Natural killer cell treated with Interleukin-12 subunit alpha and Interleukin-12 subunit beta and Interleukin-15 and Interleukin-18, amount 100 ng/mL, for 72 hours (primary cell): ENCODE data around the gene SLC39A3. TPM values are rescaled to one million over a fixed set of nuclear protein-coding genes. Genes with fewer than 3 reads are reported as not detected.
A peak's percentile ranks its signal among the peaks of the same experiment; 100 is the strongest.

ENCODE experiments used
- ATAC-seq, 2 donors: fragments of 150-1000 bp; cut with Tn5 transposase in 1 of 2; sonication (Bioruptor Pico), chemical (Tn5 transposase) in 1 of 2; 2 replicates each; pipeline ENCODE4 v1.10.0; 2021
- DNase-seq: peaks from one replicate; pipeline ENCODE4 v3.0.0; 2022; ENCODE audit warnings: low spot score
- H3K27ac Mint-ChIP-seq, 2 donors: 1 replicate in 1 of 2; 2 replicates in 1 of 2; pipeline ENCODE4 v1.8.0; 2022; ENCODE audit warnings: mixed read lengths in 2 of 2, mild to moderate bottlenecking in 1 of 2, moderate library complexity in 1 of 2
- H3K27me3 Mint-ChIP-seq, 2 donors: 1 replicate in 1 of 2; 2 replicates in 1 of 2; pipeline ENCODE4 v1.8.0; 2022; ENCODE audit warnings: mixed read lengths in 2 of 2
- H3K36me3 Mint-ChIP-seq: one replicate; pipeline ENCODE4 v1.8.0; 2022; ENCODE audit warnings: mixed read lengths
- H3K4me1 Mint-ChIP-seq, 2 donors: 1 replicate in 1 of 2; 2 replicates in 1 of 2; pipeline ENCODE4 v1.8.0; 2022; ENCODE audit warnings: low read depth in 2 of 2, mixed read lengths in 2 of 2, mild to moderate bottlenecking in 1 of 2
- H3K4me3 Mint-ChIP-seq: one replicate; pipeline ENCODE4 v1.8.0; 2022; ENCODE audit warnings: mixed read lengths
- H3K9me3 Mint-ChIP-seq: 2 replicates; pipeline ENCODE4 v1.8.0; 2022; ENCODE audit warnings: mixed read lengths
- total RNA-seq, 2 donors: library from RNA; stranded (reverse); gene quantifications; one replicate each; pipeline ENCODE4 v1.2.3, GENCODE V29; 2022

Gene SLC39A3
- total RNA-seq, 2 donors from 2014 or later: 30.5 to 91.6 TPM

DNA sequence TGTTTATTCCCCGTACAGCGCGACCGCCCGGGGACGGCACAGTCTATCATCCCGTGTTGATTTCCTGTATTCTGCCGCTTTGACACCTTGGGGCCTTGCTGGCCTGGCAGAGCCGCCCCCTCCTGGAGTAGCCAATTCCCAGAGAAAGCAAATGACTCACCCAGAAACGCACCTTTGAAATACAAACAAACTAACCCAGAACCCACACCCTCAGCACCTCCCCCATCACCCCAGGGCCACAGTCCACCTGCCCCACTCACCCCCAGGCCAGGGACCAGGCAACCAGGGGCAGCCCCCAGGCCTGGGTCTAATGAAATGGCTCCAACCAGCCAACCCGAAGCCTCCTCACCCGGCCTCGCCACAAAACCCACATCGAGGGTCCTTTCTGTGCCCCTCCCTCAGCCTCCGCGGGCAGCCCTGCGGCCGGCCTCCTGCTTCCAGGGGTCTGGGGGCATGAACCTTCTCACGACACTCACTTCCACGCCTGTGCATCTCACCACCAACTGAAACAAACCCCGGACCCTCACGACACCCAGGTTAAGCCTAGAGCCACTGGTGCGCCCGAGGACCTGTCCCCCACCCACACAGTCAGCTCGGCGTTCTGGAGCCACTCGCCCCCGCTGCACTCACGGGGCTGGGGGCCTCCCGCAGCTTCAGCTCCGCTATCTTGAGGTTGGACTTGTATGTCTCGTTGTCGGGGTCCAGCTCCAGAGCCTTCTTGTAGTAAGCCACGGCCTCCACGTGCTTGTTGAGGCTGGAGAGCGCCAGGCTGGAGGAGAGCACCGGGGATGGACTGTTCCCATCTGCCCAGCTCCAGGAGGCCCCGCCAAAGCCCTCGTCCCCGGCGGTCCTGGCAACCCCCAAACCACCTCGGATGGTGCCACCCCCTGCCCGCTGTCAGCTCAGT is 22.3 kb upstream of the SLC39A3 start:
- DNase-seq: no peak
- Mint-ChIP-seq H3K27me3 (no peaks in the 10 kb centered on the region), H3K4me1 (no peaks in the 10 kb centered on the region), H3K9me3 (no peaks in the 10 kb centered on the region), H3K4me3 (no peak overlapping the region), H3K36me3 (no peaks in the 10 kb centered on the region), H3K27ac (no peak overlapping the region)
- no peak for ATAC-seq

DNA sequence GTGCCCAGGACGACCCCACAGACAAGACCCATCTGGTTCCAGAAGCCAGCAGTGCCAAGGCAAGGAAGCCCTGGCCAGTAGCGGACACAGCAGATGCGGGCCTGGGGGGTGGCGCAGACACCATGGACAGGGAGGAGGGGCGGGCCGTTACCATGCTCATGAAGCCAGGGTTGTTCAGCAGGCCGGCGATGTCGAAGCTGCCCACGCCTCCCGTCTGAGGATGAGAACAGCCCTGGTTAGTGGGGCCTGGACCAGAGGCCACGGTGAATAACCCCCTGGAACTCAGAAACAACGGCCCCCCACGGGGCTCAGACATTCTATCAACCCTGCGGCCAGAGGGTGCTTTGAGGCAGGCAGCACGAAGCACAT is 21.5 kb upstream of the SLC39A3 start:
- no peaks in the 10 kb centered on the region for H3K36me3 Mint-ChIP-seq
- no peak overlapping the region for H3K4me3 Mint-ChIP-seq
- no peaks in the 10 kb centered on the region for H3K27me3 Mint-ChIP-seq
- DNase-seq: no peak
- ATAC-seq: no peak
- H3K4me1 Mint-ChIP-seq: no peaks in the 10 kb centered on the region
- no peaks in the 10 kb centered on the region for H3K9me3 Mint-ChIP-seq
- H3K27ac Mint-ChIP-seq: no peak overlapping the region

DNA sequence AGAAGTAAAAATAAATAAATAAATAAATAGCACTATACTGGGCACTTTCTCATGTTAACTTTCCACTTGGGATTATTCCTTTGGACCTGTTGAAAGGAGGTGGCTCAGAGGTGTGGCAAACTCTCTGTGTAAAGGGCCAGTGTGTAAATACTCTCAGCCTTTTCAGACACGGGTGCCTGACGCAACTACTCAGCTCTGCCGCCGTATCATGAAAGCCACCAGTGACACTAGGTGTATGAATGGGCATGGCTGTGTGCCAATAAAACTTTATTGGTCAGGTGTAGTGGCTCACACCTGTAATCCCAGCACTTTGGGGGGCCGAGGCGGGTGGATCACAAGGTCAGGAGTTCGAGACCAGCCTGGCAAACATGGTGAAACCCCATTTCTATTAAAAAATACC is 20.1 kb upstream of the SLC39A3 start:
- DNase-seq (no peak), ATAC-seq (no peak)
- Mint-ChIP-seq H3K36me3 (peaks cover 4% of the 10 kb centered on the region), H3K4me1 (no peaks in the 10 kb centered on the region), H3K4me3 (no peak overlapping the region), H3K27me3 (no peaks in the 10 kb centered on the region), H3K9me3 (no peaks in the 10 kb centered on the region), H3K27ac (no peak overlapping the region)

DNA sequence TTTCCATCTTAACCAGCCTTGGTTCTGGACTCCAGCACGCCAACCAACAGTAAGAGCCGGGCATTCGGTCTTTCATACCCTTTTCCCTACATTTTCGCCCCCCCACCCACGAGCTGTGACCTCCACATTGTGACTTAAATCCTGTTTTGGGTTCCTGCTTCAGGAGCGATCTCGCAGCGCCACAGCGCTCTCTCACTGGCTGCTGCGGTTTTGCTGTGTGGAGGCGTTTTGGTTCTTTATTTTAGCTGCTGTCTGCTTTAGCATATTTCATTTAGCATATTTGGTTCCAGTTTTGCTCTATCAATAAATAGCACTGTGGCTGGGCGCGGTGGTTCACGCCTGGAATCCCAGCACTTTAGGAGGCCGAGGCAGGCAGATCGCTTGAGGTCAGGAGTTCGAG is 19.5 kb upstream of the SLC39A3 start:
- Mint-ChIP-seq H3K36me3 (peaks cover 4% of the 10 kb centered on the region), H3K4me3 (no peak overlapping the region), H3K27me3 (no peaks in the 10 kb centered on the region), H3K9me3 (no peaks in the 10 kb centered on the region), H3K4me1 (no peaks in the 10 kb centered on the region), H3K27ac (no peak overlapping the region)
- no peak for ATAC-seq
- DNase-seq: no peak

DNA sequence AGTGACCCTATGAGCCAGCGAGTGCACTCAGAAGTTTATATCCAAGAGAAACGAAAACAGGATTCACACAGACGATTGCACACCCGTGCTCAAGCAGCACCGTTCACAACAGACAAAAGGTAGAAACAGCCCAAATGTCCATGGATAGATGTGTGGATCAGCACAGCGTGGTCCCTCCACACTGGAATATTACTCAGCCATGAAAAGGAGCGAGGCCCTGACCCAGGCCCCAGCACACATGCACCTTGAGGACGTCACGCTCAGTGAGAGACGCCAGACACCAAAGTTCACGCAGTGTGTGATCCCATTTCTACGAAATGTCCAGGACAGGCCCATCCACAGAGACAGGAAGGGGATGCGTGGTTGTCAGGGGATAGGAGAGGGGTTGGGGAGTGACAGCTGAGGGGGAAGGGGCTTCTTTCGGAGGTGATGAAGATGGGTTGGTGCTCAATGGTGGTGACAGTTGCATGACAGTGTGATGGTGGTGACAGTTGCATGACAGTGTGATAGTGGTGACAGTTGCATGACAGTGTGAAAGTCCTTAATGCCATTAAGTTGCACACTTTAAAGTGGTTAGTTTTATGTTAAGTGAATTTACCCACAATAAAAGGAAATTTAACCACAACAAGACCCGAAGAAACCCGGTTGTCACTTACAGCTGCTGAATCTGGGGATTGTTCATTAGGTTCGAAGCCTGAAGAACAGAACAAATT is 18.9 kb upstream of the SLC39A3 start:
- Mint-ChIP-seq H3K27ac (no peak overlapping the region), H3K27me3 (no peaks in the 10 kb centered on the region), H3K4me3 (no peak overlapping the region), H3K4me1 (no peaks in the 10 kb centered on the region), H3K9me3 (no peaks in the 10 kb centered on the region), H3K36me3 (peaks cover 4% of the 10 kb centered on the region)
- ATAC-seq: no peak
- no peak for DNase-seq

DNA sequence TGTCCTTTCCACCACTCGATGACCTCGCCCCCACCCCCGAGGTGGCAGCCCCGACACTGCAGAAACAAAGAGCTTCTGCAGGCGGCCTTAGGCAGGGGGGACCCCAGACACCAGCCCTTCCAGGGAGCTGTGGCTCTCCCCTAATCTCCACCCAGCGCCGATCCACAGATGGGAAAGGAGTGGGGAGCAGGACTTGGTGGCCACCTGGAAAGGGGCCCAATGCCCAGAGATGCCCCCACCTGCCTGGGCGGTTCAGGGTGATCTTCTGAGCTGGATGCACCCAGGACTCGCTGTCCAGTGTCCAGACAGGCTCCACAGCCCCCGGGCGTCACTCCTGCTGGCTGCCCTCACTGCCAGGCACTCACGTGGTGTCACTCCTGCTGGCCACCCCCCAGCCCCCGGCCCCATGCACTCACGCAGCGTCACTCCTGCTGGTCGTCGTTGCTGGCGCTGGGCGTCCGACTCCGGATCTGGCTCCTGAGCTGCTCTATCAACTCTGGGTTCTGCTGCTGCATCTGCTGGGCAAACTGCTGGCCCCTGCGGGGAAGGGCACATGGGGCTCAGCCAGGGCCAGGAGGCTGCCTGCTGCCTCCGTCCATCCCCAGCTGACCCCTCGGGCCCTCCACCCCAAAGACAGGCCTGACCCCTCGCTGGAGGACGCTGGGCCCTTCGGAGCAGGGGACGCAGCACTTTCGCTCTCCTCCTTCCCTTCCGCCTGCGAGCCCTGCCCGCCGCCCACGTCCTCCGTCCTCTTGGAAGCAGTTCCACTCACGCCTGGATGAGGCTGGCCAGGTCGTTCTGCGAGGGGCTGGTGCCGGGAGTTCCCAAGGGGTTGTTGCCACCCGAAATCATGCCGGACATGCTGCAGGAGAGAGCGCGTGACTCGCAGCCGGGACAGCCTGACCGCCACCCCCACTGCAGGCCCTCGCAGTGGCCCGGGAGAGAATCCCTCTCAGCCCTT is 17.4 kb upstream of the SLC39A3 start:
- H3K36me3 Mint-ChIP-seq: peaks cover 4% of the 10 kb centered on the region
- no peaks in the 10 kb centered on the region for H3K27me3 Mint-ChIP-seq
- DNase-seq: no peak
- no peak overlapping the region for H3K4me3 Mint-ChIP-seq
- no peak overlapping the region for H3K27ac Mint-ChIP-seq
- no peak for ATAC-seq
- no peaks in the 10 kb centered on the region for H3K4me1 Mint-ChIP-seq
- no peaks in the 10 kb centered on the region for H3K9me3 Mint-ChIP-seq

DNA sequence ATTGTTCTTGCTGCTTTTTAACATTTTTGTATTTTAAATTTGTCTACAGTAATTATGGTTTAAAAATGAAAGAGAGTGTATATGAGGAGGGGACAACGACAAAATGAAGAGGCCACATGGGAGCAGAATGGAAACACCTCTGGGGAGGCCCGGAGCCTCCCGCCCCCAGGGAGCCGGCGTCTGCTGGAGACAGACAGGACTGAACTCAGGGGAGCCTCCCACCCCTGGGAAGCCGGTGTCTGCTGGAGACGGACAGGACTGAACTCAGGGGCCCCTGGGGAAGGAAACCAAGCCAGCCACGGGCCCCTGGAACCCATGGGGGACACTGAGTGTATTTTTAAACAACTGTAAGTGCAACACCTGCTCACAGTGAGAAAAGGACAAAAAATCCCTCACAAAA is 16.7 kb upstream of the SLC39A3 start:
- Mint-ChIP-seq H3K4me3 (no peak overlapping the region), H3K27me3 (no peaks in the 10 kb centered on the region), H3K27ac (no peak overlapping the region), H3K4me1 (no peaks in the 10 kb centered on the region), H3K36me3 (peaks cover 4% of the 10 kb centered on the region), H3K9me3 (no peaks in the 10 kb centered on the region)
- DNase-seq: no peak
- no peak for ATAC-seq

DNA sequence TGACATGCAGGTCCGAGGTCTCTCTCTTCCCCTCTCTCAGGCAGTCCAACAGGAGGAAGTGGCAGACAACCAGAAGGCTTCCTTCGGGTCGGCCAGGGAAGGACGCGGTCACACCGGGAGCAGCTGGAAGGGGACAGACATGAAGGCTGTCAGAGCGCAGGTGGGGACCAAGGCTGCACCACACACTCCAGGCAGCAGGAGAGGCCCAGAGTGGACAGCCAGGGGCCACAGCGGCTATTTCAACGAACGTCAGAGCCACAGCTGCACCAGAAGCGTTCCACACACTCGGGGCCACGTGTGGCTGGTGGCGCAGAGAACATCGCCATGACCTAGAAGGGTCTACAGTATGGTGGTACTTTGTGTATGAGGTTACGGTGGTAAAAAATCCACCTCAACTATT is 16.0 kb upstream of the SLC39A3 start:
- no peaks in the 10 kb centered on the region for H3K9me3 Mint-ChIP-seq
- no peak for DNase-seq
- no peaks in the 10 kb centered on the region for H3K27me3 Mint-ChIP-seq
- ATAC-seq: no peak
- no peak overlapping the region for H3K4me3 Mint-ChIP-seq
- no peak overlapping the region for H3K27ac Mint-ChIP-seq
- H3K4me1 Mint-ChIP-seq: no peaks in the 10 kb centered on the region
- H3K36me3 Mint-ChIP-seq: peaks cover 4% of the 10 kb centered on the region

DNA sequence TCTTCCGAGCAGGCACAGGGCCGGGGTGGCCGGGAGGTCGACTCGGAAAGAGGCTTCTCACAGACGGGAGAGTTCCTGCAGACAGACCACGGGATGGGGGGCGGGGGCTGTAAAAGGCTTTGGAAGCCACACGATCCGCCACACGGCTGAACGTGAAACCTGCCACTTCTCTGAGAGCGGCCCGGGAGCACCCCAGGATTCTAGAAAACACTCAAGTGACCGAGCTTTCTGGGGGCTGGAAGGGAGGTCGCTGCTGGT is 15.6 kb upstream of the SLC39A3 start:
- peaks cover 4% of the 10 kb centered on the region for H3K36me3 Mint-ChIP-seq
- ATAC-seq (no peak), DNase-seq (no peak)
- no peaks in the 10 kb centered on the region for H3K4me1 Mint-ChIP-seq
- no peak overlapping the region for H3K4me3 Mint-ChIP-seq
- H3K9me3 Mint-ChIP-seq: no peaks in the 10 kb centered on the region
- H3K27me3 Mint-ChIP-seq: no peaks in the 10 kb centered on the region
- no peak overlapping the region for H3K27ac Mint-ChIP-seq

DNA sequence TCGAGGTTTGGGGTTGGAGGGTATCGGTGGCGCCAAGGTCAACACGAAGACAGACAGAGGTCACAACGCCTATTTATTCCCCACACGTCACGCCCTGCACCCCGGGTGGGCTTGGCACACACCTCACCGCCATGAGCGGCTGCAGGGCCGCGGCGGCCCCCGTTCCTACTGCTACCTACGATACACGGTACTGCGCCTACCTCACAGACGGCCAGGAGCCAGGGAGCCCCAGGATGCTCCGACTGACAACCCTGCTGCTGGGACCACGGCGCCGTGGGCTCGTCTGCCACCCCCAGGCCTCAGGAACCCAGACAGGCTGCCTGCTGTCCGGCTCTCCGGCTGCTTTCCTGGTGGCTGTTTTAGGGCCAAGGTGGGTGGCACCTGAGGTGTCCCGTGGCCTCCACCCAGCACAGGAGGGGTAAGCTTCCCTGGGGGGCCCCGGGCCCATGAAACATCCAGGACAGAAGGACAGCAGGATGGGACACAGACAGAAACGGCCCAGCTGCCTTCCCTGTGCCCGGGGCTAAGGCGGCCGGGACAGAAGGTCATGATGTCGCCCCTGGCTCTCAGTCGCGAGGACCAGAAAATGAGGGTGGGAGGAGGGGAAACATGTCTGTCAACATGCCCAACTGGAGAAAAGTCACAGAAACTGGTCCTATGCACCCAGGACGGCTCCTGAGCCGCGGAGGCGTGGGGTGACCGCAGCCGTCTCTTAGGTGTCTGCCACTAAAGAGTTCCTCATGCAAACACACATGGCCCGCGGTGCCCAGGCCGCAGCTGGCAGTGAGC is 15.0 kb upstream of the SLC39A3 start:
- Mint-ChIP-seq H3K4me1 (no peaks in the 10 kb centered on the region), H3K27me3 (no peaks in the 10 kb centered on the region), H3K9me3 (no peaks in the 10 kb centered on the region), H3K36me3 (peaks cover 4% of the 10 kb centered on the region), H3K4me3 (no peak overlapping the region), H3K27ac (no peak overlapping the region)
- DNase-seq (no peak), ATAC-seq (no peak)

DNA sequence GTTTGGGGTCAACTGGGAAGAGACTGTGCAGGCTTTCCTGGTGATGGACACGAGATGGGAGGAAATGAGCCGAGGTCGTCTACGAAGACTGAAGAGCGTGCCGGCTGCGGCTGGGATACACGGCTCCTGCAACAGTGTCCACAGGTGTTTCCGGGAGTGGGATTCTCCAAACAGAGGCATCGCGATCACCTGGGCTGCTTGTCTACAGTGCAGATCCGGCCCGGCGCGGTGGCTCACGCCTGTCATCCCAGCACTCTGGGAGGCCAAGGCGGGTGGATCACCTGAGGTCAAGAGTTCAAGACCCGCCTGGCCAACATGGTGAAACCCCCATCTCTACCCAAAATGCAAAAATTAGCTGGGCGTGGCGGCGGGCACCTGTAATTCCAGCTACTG is 11.6 kb upstream of the SLC39A3 start:
- Mint-ChIP-seq H3K4me3 (no peak overlapping the region), H3K9me3 (no peaks in the 10 kb centered on the region), H3K4me1 (no peaks in the 10 kb centered on the region), H3K27ac (no peak overlapping the region), H3K36me3 (peaks cover 4% of the 10 kb centered on the region), H3K27me3 (no peaks in the 10 kb centered on the region)
- ATAC-seq (no peak), DNase-seq (peak; percentile 49)

DNA sequence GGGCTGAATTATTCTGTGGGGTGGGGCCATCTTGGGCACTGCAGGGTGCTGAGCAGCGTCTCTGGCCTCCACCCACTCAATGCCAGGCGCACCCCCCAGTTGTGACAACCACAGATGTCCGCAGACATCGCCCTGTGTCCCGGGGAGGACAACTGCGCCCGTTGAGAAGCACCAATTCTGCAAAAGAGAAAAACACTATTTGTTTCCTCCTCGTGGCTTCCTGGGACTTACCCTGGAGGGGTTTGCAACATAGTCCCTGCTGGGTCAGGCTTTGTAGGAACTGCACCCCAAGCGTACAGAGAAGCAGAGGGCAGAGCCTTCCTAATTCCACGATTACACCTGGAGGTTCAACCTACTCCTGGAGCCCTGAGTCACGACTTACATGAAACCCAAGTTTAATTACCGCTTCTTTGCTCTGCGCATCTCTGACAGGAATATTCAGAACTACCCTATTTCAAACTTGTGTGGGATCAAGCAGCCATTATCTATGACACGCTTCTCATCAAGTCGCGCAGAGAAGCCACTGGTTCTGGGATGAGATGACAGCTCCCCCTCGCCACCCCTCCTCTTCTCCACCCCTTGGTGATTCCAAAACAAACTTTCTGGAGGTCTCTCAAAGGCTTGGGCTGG is 11.1 kb upstream of the SLC39A3 start:
- no peak overlapping the region for H3K4me3 Mint-ChIP-seq

DNA sequence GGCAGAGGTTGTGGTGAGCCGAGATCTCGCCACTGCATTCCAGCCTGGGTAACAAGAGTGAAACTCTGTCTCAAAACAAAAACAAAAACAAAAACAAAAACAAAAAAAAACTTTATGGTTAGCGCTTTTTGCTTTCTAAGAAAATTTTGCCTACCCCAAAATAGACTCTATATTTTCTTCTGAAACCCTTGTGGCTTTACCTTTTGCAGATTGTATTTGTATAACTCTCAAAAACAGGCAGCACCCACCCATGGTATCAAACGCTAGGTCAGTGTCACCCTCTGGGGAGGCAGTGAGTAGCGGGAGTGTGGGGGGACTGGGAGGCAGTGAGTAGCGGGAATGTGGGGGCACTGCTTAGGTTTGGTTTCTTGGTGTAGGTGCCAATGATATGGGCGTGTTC is 7.5 kb upstream of the SLC39A3 start:
- peaks cover 12 to 16% of the 10 kb centered on the region in 2 donors for H3K27me3 Mint-ChIP-seq
- H3K4me3 Mint-ChIP-seq: no peak overlapping the region
- no peak overlapping the region for H3K27ac Mint-ChIP-seq
- peak; percentile 2 for DNase-seq
- ATAC-seq: no peak
- no peaks in the 10 kb centered on the region for H3K4me1 Mint-ChIP-seq
- no peaks in the 10 kb centered on the region for H3K9me3 Mint-ChIP-seq
- H3K36me3 Mint-ChIP-seq: no peaks in the 10 kb centered on the region

More for the DNA sequence above, 11.1 kb upstream of the SLC39A3 start:
- Mint-ChIP-seq H3K27me3 (no peaks in the 10 kb centered on the region), H3K9me3 (no peaks in the 10 kb centered on the region), H3K36me3 (peaks cover 3% of the 10 kb centered on the region), H3K4me1 (no peaks in the 10 kb centered on the region), H3K27ac (no peak overlapping the region)
- peak; percentile 2 for DNase-seq
- ATAC-seq: no peak
